ENCODE results near the gene SLC2A6. TPM values are rescaled to one million over a fixed set of nuclear protein-coding genes. Genes with fewer than 3 reads are reported as not detected.

The SLC2A6 gene
- total RNA-seq, 1 donor from 2014 or later, result 24.3 TPM

- Histone ChIP-seq H3K9me3 (ENCODE audit: insufficient read depth, low read depth, low read length) (no peaks in the 10 kb centered on the region), H3K4me1 (ENCODE audit: insufficient read depth, low read length) (peaks cover 11% of the 10 kb centered on the region), H3K4me3 (ENCODE audit: insufficient read depth, low read depth, low read length) (no peak overlapping the region), H3K27ac (ENCODE audit: low read depth, low read length) (no peak overlapping the region), H3K36me3 (ENCODE audit: insufficient read depth, low read length) (no peaks in the 10 kb centered on the region), H3K9ac (ENCODE audit: low read length) (no peak overlapping the region), H3K4me2 (ENCODE audit: low read length) (no peak overlapping the region), H2AFZ (ENCODE audit: low read depth, low read length) (no peak overlapping the region), H3K79me2 (ENCODE audit: insufficient read depth, low read length) (no peaks in the 10 kb centered on the region), H3K27me3 (ENCODE audit: insufficient read depth, low read length) (peaks cover 4% of the 10 kb centered on the region), H4K20me1 (ENCODE audit: insufficient read depth, low read length) (no peaks in the 10 kb centered on the region)
- Mint-ChIP-seq H3K27me3 (ENCODE audit: low read depth, unreplicated experiment) (peaks cover 17% of the 10 kb centered on the region), H3K27ac (ENCODE audit: unreplicated experiment) (no peak overlapping the region), H3K9me3 (ENCODE audit: unreplicated experiment) (no peaks in the 10 kb centered on the region), H3K36me3 (ENCODE audit: low read depth, unreplicated experiment) (no peaks in the 10 kb centered on the region), H3K4me3 (ENCODE audit: unreplicated experiment) (no peak overlapping the region), H3K4me1 (ENCODE audit: low read depth, unreplicated experiment) (peaks cover 7% of the 10 kb centered on the region)
- TF ChIP-seq, protein P1, sequence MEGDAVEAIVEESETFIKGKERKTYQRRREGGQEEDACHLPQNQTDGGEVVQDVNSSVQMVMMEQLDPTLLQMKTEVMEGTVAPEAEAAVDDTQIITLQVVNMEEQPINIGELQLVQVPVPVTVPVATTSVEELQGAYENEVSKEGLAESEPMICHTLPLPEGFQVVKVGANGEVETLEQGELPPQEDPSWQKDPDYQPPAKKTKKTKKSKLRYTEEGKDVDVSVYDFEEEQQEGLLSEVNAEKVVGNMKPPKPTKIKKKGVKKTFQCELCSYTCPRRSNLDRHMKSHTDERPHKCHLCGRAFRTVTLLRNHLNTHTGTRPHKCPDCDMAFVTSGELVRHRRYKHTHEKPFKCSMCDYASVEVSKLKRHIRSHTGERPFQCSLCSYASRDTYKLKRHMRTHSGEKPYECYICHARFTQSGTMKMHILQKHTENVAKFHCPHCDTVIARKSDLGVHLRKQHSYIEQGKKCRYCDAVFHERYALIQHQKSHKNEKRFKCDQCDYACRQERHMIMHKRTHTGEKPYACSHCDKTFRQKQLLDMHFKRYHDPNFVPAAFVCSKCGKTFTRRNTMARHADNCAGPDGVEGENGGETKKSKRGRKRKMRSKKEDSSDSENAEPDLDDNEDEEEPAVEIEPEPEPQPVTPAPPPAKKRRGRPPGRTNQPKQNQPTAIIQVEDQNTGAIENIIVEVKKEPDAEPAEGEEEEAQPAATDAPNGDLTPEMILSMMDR (IDR thresholded peaks at IDR 0.05; ENCODE audit: insufficient read depth, low read depth, low read length), result no peak
- no peak for TF ChIP-seq EZH2 (IDR thresholded peaks at IDR 0.05; ENCODE audit: insufficient read depth, low read length)
- no peak for DNase-seq (ENCODE audit: low read depth)
- no peak for FAIRE-seq
These were observed 34.6 kb upstream of the SLC2A6 start for GRCh38 chr9:133513214-133514100.

DNA sequence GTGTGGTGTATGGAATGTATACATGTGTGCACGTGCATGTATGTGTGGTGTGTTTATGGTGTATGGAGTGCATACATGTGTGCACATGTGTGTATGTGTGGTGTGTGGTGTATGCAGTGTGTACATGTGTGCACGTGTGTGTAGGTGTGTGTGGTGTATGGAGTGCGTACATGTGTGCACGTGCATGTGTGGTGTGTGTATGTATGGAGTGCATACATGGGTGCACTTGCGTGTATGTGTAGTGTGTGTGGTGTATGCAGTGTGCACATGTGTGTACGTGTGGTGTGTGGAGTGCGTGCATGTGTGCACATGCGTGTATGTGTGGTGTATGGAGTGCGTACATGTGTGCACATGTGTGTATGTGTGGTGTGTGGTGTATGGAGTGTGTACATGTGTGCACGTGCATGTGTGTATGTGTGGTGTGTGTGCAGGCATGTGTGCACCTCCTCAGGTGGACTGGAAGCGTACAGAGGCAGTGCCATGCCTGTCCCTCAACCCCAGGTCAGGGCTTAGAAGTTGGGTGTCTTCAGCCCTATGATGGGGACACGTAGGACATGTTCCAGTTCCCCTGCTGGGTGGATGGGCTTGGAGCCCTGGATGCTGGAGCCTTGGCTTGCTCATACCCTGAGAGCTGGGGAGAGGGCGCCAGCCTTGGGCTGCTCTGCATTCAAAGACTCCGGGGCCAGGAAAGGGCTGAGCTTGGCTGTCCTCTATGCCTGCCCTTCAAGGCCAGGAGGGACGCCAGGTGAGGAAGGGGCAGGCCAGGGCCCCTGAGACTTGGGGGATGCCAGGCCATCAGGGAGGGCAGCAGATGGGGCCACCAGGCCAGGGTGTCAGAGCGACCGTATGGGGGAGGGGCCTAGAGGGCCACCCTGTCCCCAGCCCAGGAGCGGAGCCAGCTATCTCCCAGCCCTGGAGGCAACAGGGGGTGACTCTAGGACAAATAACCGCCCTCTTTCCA lies 33.6 kb upstream of the SLC2A6 start:
- Histone ChIP-seq H3K4me3 (ENCODE audit: insufficient read depth, low read depth, low read length) (no peak overlapping the region), H4K20me1 (ENCODE audit: insufficient read depth, low read length) (no peaks in the 10 kb centered on the region), H3K4me1 (ENCODE audit: insufficient read depth, low read length) (peaks cover 11% of the 10 kb centered on the region), H3K9ac (ENCODE audit: low read length) (no peak overlapping the region), H2AFZ (ENCODE audit: low read depth, low read length) (no peak overlapping the region), H3K27ac (ENCODE audit: low read depth, low read length) (no peak overlapping the region), H3K9me3 (ENCODE audit: insufficient read depth, low read depth, low read length) (no peaks in the 10 kb centered on the region), H3K79me2 (ENCODE audit: insufficient read depth, low read length) (no peaks in the 10 kb centered on the region), H3K36me3 (ENCODE audit: insufficient read depth, low read length) (no peaks in the 10 kb centered on the region), H3K4me2 (ENCODE audit: low read length) (no peak overlapping the region), H3K27me3 (ENCODE audit: insufficient read depth, low read length) (peaks cover 4% of the 10 kb centered on the region)
- peaks cover 7% of the 10 kb centered on the region for H3K4me1 Mint-ChIP-seq (ENCODE audit: low read depth, unreplicated experiment)
- H3K4me3 Mint-ChIP-seq (ENCODE audit: unreplicated experiment), result no peak overlapping the region
- H3K9me3 Mint-ChIP-seq (ENCODE audit: unreplicated experiment), result no peaks in the 10 kb centered on the region
- FAIRE-seq, result no peak
- no peak for DNase-seq (ENCODE audit: low read depth)
- H3K27me3 Mint-ChIP-seq (ENCODE audit: low read depth, unreplicated experiment), result peaks cover 18% of the 10 kb centered on the region
- no peak for TF ChIP-seq EZH2 (IDR thresholded peaks at IDR 0.05; ENCODE audit: insufficient read depth, low read length)
- TF ChIP-seq, protein P1 (IDR thresholded peaks at IDR 0.05; ENCODE audit: insufficient read depth, low read depth, low read length), result no peak
- no peaks in the 10 kb centered on the region for H3K36me3 Mint-ChIP-seq (ENCODE audit: low read depth, unreplicated experiment)
- no peak overlapping the region for H3K27ac Mint-ChIP-seq (ENCODE audit: unreplicated experiment)

Data from astrocyte (in vitro differentiated cells and primary cell).